C4-2B (cell line): ENCODE data around the gene BAIAP2L2.

ENCODE experiments used
- H3K27ac ChIP-seq: fragments of 450-650 bp; 2 replicates; pipeline ENCODE4 v1.5.1; 2017
- ZFX ChIP-seq: fragments of 450-650 bp; IDR thresholded peaks from 2 replicates; pipeline ENCODE4 v1.6.1; 2017
- TF ChIP-seq, protein P1 (sequence below): fragments of 450-650 bp; conservative IDR thresholded peaks from 2 replicates; pipeline ENCODE4 v1.5.1; 2017; ENCODE audit warnings: mild to moderate bottlenecking

The BAIAP2L2 gene

DNA sequence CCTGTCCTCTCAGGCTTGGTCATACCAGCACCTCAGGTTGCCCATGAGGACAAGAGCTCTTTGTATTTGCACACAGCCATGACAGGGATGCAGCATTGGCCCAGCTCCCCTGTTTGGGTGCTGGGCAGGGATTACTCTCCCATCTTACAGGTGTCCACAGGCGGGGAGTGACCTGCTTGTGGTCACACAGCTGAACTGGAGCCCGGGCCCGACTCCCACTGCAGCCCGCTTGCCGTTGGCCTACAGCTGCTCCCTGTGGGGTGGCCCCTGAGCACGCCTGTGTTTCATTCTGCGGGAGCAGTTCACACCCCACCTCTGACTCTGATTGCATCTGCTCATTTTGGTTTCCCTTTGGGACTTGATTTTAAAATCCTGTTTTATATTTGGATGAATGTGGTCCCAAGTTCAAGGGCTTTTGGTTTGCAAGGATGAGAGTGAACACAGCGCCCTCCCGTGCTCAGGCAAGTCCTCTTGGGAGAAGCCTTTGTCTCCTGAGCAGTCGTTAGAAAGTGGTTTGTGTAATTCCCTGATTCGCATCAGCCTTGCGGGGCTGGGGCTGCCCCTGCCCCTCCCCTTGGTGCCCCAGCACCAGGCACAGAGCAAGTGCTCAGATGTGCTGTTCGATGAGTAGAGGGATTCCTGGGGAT is 44.0 kb downstream of the BAIAP2L2 start:
- H3K27ac ChIP-seq, result no peak overlapping the region
- TF ChIP-seq, protein P1, sequence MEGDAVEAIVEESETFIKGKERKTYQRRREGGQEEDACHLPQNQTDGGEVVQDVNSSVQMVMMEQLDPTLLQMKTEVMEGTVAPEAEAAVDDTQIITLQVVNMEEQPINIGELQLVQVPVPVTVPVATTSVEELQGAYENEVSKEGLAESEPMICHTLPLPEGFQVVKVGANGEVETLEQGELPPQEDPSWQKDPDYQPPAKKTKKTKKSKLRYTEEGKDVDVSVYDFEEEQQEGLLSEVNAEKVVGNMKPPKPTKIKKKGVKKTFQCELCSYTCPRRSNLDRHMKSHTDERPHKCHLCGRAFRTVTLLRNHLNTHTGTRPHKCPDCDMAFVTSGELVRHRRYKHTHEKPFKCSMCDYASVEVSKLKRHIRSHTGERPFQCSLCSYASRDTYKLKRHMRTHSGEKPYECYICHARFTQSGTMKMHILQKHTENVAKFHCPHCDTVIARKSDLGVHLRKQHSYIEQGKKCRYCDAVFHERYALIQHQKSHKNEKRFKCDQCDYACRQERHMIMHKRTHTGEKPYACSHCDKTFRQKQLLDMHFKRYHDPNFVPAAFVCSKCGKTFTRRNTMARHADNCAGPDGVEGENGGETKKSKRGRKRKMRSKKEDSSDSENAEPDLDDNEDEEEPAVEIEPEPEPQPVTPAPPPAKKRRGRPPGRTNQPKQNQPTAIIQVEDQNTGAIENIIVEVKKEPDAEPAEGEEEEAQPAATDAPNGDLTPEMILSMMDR, result no peak
- no peak for TF ChIP-seq ZFX

- TF ChIP-seq, protein P1, result no peak
- TF ChIP-seq ZFX, result no peak
- H3K27ac ChIP-seq, result no peak overlapping the region
These were observed 44.9 kb downstream of the BAIAP2L2 start for GRCh38 chr22:38065539-38065938.

GRCh38 chr22:38062791-38063190 is 47.7 kb downstream of the BAIAP2L2 start:
- TF ChIP-seq, protein P1, result no peak
- no peak for TF ChIP-seq ZFX
- no peak overlapping the region for H3K27ac ChIP-seq

GRCh38 chr22:38056969-38057891 is 53.3 kb downstream of the BAIAP2L2 start, which contains the start of gene PICK1:
TSS of gene PICK1 (plus strand) at chr22:38057404. CDS start at chr22:38057810, 406 bp downstream.
- peak within 1 kb of the TSS; percentile 86 for H3K27ac ChIP-seq
- TF ChIP-seq, protein P1, result no peak
- TF ChIP-seq ZFX, result no peak

- no peak overlapping the region for H3K27ac ChIP-seq
- TF ChIP-seq, protein P1, result peak; percentile 95
- no peak for TF ChIP-seq ZFX
These were observed 58.3 kb downstream of the BAIAP2L2 start for GRCh38 chr22:38051900-38052862.

DNA sequence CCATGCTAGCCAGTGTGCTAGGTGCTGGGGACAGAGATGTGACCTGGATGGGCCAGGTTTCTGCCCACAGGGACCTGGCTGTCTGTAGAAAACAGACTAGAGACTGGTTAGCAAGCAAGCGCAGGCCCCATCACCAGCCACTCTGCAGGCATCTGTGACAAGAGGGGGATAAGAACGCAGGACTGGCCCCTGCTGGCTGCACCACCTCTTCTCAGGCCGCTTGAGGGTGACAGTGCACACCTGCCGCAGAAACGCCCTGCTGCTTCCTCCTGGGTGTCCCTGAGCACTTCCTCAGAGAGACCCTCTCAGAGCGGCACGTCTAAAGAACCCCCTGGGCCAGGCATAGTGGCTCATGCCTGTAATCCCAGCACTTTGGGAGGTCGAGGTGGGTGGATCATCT is 59.2 kb downstream of the BAIAP2L2 start:
- no peak overlapping the region for H3K27ac ChIP-seq
- TF ChIP-seq ZFX, result no peak
- TF ChIP-seq, protein P1, result no peak
